HepG2 (cell line): ENCODE data around the gene GPBAR1. TPM values are rescaled to one million over a fixed set of nuclear protein-coding genes. Genes with fewer than 3 reads are reported as not detected.

ENCODE experiments used
- AKAP8 ChIP-seq: sonication (generic); formaldehyde crosslinking; IDR thresholded peaks from 2 replicates; pipeline ENCODE4 v1.5.1; 2020; ENCODE audit warnings: mild to moderate bottlenecking, missing genetic modification reagents
- HMGA1 ChIP-seq: sonication (generic); formaldehyde crosslinking; conservative IDR thresholded peaks from 2 replicates; pipeline ENCODE4 v1.4.0; 2020; ENCODE audit warnings: missing genetic modification reagents
- KLF9 ChIP-seq: IDR thresholded peaks from 2 replicates; pipeline ENCODE4 v1.6.1; 2016; ENCODE audit warnings: low read depth
- NFE2 ChIP-seq: sonication (generic); formaldehyde crosslinking; IDR thresholded peaks from 2 replicates; pipeline ENCODE4 v1.4.0; 2020; ENCODE audit warnings: missing genetic modification reagents
- NFKBIZ ChIP-seq: IDR thresholded peaks from 2 replicates; pipeline ENCODE4 v1.6.1; 2018; ENCODE audit warnings: missing genetic modification reagents, missing compliant biosample characterization
- NFYC ChIP-seq: IDR thresholded peaks from 2 replicates; pipeline ENCODE4 v1.6.1; 2016; ENCODE audit warnings: missing genetic modification reagents, missing compliant biosample characterization
- PRPF4 ChIP-seq: fragments of 200-400 bp; formaldehyde crosslinking; IDR thresholded peaks from 2 replicates; pipeline ENCODE4 v1.6.1; 2016; ENCODE audit warnings: low read length, low read depth; ENCODE audit not compliant: poor library complexity, severe bottlenecking
- SNAPC2 ChIP-seq: sonication (generic); formaldehyde crosslinking; IDR thresholded peaks from 2 replicates; pipeline ENCODE4 v1.8.1; 2022; ENCODE audit warnings: mild to moderate bottlenecking, missing genetic modification reagents
- SRSF1 ChIP-seq: fragments of 200-400 bp; formaldehyde crosslinking; optimal IDR thresholded peaks from 2 replicates; pipeline ENCODE3; 2017; ENCODE audit warnings: mild to moderate bottlenecking, low read depth, low read length, moderate library complexity
- SUZ12 ChIP-seq: fragments of 150-350 bp; IDR thresholded peaks from 2 replicates; pipeline ENCODE4 v1.6.1; 2014; ENCODE audit warnings: low read depth, low read length
- YY1 ChIP-seq: IDR thresholded peaks from 2 replicates; pipeline ENCODE4 v1.6.1; 2011; ENCODE audit warnings: low read length, low read depth, moderate library complexity, mild to moderate bottlenecking; ENCODE audit not compliant: insufficient read depth, insufficient replicate concordance
- ZC3H4 ChIP-seq: sonication (generic); formaldehyde crosslinking; IDR thresholded peaks from 2 replicates; pipeline ENCODE4 v1.4.0; 2020; ENCODE audit warnings: missing genetic modification reagents, borderline replicate concordance
- ZFP36L1 ChIP-seq: sonication (generic); formaldehyde crosslinking; IDR thresholded peaks from 2 replicates; pipeline ENCODE4 v1.8.0; 2022; ENCODE audit warnings: mild to moderate bottlenecking, missing genetic modification reagents, moderate library complexity
- ZNF101 ChIP-seq: sonication (generic); formaldehyde crosslinking; IDR thresholded peaks from 2 replicates; pipeline ENCODE4 v1.4.0; 2020; ENCODE audit warnings: mild to moderate bottlenecking, low read depth, missing genetic modification reagents, borderline replicate concordance
- ZNF431 ChIP-seq: sonication (generic); formaldehyde crosslinking; IDR thresholded peaks from 2 replicates; pipeline ENCODE4 v1.9.0; 2022; ENCODE audit warnings: missing genetic modification reagents, low read depth, mild to moderate bottlenecking, borderline replicate concordance
- ZNF552 ChIP-seq: sonication (generic); formaldehyde crosslinking; IDR thresholded peaks from 2 replicates; pipeline ENCODE4 v1.9.0; 2022; ENCODE audit warnings: missing genetic modification reagents, mild to moderate bottlenecking, borderline replicate concordance
- ZNF773 ChIP-seq: sonication (generic); formaldehyde crosslinking; IDR thresholded peaks from 2 replicates; pipeline ENCODE4 v1.4.0; 2020; ENCODE audit warnings: missing genetic modification reagents, borderline replicate concordance
- polyA plus RNA-seq, 8 experiments: library from polyadenylated mRNA; depleted of rRNA in 3 of 8; stranded (reverse) in 7 of 8; unstranded in 1 of 8; fragments of >200 nt; fragmentation: Illumina TruSeq in 4 of 8; extraction: Trizol in 4 of 8; gene quantifications; 2 replicates each; pipeline versions ENCODE4 v1.2.1 to v1.2.3, GENCODE V29; 2011 to 2016; ENCODE audit warnings: low read depth in 4 of 8, missing spikeins in 1 of 8, mixed read lengths in 1 of 8; ENCODE audit not compliant: insufficient read depth in 1 of 8
- total RNA-seq, 5 experiments: library from RNA; depleted of rRNA; stranded (reverse); fragments of >200 nt; fragmentation: Illumina TruSeq; extraction: Trizol; gene quantifications; 2 replicates each; pipeline ENCODE4 v1.2.3, GENCODE V29; 2016; ENCODE audit warnings: low read depth in 1 of 5
- TF ChIP-seq, protein P1 (sequence below): sonication (generic); formaldehyde crosslinking; IDR thresholded peaks from 2 replicates; pipeline ENCODE4 v1.4.0; 2020; ENCODE audit warnings: mild to moderate bottlenecking, missing genetic modification reagents, borderline replicate concordance
- TF ChIP-seq, protein P2 (sequence below): sonication (generic); formaldehyde crosslinking; IDR thresholded peaks from 2 replicates; pipeline ENCODE4 v1.9.0; 2022; ENCODE audit warnings: low read depth, missing genetic modification reagents
- TF ChIP-seq, protein P3 (sequence below): sonication (generic); formaldehyde crosslinking; IDR thresholded peaks from 2 replicates; pipeline ENCODE4 v1.9.0; 2021; ENCODE audit warnings: missing genetic modification reagents, borderline replicate concordance
- TF ChIP-seq, protein P4 (sequence below): sonication (generic); formaldehyde crosslinking; IDR thresholded peaks from 2 replicates; pipeline ENCODE4 v1.8.0; 2022; ENCODE audit warnings: missing genetic modification reagents, mild to moderate bottlenecking, borderline replicate concordance
- TF ChIP-seq, protein P5 (sequence below): sonication (generic); formaldehyde crosslinking; IDR thresholded peaks from 2 replicates; pipeline ENCODE4 v1.5.0; 2020; ENCODE audit warnings: missing genetic modification reagents, mild to moderate bottlenecking, borderline replicate concordance

Gene GPBAR1
- total and polyA plus RNA-seq, 2 of the 13 experiments (the other 11 are each of a cell fraction or from before 2014, with no cell fraction given), result 0.05 to 0.09 TPM

DNA sequence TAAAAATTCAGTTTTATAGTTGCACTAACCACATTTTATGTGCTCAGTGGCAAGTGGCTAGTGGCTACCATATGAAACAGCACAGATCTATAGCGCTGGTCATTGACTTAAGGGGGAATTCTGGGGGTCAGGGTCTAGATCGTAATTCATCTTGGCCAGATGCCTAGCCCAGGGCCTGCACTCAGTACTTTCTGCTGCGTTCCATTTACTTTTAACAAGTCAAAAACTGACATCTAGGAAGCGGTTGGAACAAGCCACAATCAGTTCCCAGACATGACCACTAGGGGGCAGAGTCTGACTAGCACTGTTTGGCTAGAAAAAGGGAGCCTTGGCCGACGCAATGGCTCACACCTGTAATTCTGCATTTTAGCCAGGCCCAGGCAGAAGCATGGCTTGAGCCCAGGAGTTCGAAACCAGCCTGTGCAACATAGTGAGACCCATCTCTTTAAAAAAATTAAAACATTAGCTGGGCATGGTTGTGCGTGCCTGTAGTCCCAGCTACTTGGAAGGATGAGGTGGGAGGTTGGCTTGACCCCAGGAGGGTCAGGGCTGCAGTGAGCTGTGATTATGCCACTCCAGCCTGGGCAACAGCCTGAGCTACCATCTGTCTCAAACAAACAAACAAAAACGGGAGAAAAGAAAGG, 40.5 kb downstream of the GPBAR1 start (continued):
- TF ChIP-seq, protein P1, sequence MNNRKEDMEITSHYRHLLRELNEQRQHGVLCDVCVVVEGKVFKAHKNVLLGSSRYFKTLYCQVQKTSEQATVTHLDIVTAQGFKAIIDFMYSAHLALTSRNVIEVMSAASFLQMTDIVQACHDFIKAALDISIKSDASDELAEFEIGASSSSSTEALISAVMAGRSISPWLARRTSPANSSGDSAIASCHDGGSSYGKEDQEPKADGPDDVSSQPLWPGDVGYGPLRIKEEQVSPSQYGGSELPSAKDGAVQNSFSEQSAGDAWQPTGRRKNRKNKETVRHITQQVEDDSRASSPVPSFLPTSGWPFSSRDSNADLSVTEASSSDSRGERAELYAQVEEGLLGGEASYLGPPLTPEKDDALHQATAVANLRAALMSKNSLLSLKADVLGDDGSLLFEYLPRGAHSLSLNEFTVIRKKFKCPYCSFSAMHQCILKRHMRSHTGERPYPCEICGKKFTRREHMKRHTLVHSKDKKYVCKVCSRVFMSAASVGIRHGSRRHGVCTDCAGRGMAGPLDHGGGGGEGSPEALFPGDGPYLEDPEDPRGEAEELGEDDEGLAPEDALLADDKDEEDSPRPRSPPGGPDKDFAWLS (CRISPR knock-in tag), result no peak
- 0 out of 2 replicates have a peak, but pooled peaks have one; percentile 39 for TF ChIP-seq KLF9 (CRISPR knock-in tag)
- TF ChIP-seq PRPF4, result no peak
- TF ChIP-seq, protein P2, sequence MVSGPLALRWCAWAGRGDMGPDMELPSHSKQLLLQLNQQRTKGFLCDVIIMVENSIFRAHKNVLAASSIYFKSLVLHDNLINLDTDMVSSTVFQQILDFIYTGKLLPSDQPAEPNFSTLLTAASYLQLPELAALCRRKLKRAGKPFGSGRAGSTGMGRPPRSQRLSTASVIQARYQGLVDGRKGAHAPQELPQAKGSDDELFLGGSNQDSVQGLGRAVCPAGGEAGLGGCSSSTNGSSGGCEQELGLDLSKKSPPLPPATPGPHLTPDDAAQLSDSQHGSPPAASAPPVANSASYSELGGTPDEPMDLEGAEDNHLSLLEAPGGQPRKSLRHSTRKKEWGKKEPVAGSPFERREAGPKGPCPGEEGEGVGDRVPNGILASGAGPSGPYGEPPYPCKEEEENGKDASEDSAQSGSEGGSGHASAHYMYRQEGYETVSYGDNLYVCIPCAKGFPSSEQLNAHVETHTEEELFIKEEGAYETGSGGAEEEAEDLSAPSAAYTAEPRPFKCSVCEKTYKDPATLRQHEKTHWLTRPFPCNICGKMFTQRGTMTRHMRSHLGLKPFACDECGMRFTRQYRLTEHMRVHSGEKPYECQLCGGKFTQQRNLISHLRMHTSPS (CRISPR knock-in tag), result peak; percentile 69; the same call in 1 of the 2 replicates
- no peak for TF ChIP-seq ZNF552 (CRISPR knock-in tag)
- TF ChIP-seq, protein P3, sequence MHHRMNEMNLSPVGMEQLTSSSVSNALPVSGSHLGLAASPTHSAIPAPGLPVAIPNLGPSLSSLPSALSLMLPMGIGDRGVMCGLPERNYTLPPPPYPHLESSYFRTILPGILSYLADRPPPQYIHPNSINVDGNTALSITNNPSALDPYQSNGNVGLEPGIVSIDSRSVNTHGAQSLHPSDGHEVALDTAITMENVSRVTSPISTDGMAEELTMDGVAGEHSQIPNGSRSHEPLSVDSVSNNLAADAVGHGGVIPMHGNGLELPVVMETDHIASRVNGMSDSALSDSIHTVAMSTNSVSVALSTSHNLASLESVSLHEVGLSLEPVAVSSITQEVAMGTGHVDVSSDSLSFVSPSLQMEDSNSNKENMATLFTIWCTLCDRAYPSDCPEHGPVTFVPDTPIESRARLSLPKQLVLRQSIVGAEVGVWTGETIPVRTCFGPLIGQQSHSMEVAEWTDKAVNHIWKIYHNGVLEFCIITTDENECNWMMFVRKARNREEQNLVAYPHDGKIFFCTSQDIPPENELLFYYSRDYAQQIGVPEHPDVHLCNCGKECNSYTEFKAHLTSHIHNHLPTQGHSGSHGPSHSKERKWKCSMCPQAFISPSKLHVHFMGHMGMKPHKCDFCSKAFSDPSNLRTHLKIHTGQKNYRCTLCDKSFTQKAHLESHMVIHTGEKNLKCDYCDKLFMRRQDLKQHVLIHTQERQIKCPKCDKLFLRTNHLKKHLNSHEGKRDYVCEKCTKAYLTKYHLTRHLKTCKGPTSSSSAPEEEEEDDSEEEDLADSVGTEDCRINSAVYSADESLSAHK, result peak; percentile 89; the same call in 1 of the 2 replicates
- 0 out of 2 replicates have a peak, but pooled peaks have one; percentile 16 for TF ChIP-seq ZFP36L1 (CRISPR knock-in tag)
- no peak for TF ChIP-seq SUZ12
- peak; percentile 60 for TF ChIP-seq YY1
- no peak for TF ChIP-seq ZNF773
- no peak for TF ChIP-seq AKAP8
- TF ChIP-seq HMGA1, result no peak
- no peak for TF ChIP-seq ZNF101 (CRISPR knock-in tag)
- TF ChIP-seq SNAPC2 (CRISPR knock-in tag), result no peak
- no peak for TF ChIP-seq ZC3H4 (CRISPR knock-in tag)
- TF ChIP-seq, protein P4, sequence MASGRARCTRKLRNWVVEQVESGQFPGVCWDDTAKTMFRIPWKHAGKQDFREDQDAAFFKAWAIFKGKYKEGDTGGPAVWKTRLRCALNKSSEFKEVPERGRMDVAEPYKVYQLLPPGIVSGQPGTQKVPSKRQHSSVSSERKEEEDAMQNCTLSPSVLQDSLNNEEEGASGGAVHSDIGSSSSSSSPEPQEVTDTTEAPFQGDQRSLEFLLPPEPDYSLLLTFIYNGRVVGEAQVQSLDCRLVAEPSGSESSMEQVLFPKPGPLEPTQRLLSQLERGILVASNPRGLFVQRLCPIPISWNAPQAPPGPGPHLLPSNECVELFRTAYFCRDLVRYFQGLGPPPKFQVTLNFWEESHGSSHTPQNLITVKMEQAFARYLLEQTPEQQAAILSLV, result no peak
- no peak for TF ChIP-seq ZNF431 (CRISPR knock-in tag)
- TF ChIP-seq NFE2 (CRISPR knock-in tag), result no peak
- no peak for TF ChIP-seq SRSF1
- TF ChIP-seq, protein P5, sequence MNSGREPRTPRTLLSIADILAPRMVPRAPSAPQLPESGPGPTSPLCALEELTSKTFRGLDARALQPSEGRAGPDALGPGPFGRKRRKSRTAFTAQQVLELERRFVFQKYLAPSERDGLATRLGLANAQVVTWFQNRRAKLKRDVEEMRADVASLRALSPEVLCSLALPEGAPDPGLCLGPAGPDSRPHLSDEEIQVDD, result no peak
- no peak for TF ChIP-seq NFYC (CRISPR knock-in tag)
- 0 out of 2 replicates have a peak, but pooled peaks have one; percentile 23 for TF ChIP-seq NFKBIZ (CRISPR knock-in tag)
